Left lung (tissue), 10 donors: Measurements from ENCODE around the gene PCDHA9. TPM values are rescaled to one million over a fixed set of nuclear protein-coding genes. Genes with fewer than 3 reads are reported as not detected.
A peak's percentile ranks its signal among the peaks of the same experiment; 100 is the strongest.
"Not testable (repeated sequence)": the region's sequence is repeated elsewhere in the genome, so short reads cannot be mapped to it uniquely, and the experiment has no call there.

ENCODE experiments used
- ATAC-seq: fragments of 200-7000 bp; cut with Tn5 transposase; one replicate; pipeline ENCODE4 v1.9.1; 2020; ENCODE audit warnings: moderate library complexity
- DNase-seq, 4 donors: peaks; one replicate each; pipeline ENCODE4 v3.0.0-alpha.2; 2013 to 2020
- H3K27ac ChIP-seq, 2 donors: fragments of 200-600 bp; sonication (generic) in 1 of 2; one replicate each; pipeline versions ENCODE4 v1.5.0 to v1.8.0; 2020 to 2021
- H3K27me3 ChIP-seq, 2 donors: fragments of 200-600 bp; sonication (generic) in 1 of 2; one replicate each; pipeline versions ENCODE4 v1.5.0 to v1.8.0; 2020 to 2021
- H3K36me3 ChIP-seq, 2 donors: fragments of 200-600 bp; sonication (generic) in 1 of 2; one replicate each; pipeline versions ENCODE4 v1.5.0 to v1.8.0; 2020 to 2021
- H3K4me1 ChIP-seq, 2 donors: fragments of 200-600 bp; one replicate each; pipeline ENCODE4 v1.8.0; 2021
- H3K4me3 ChIP-seq, 2 donors: fragments of 200-600 bp; sonication (generic) in 1 of 2; one replicate each; pipeline versions ENCODE4 v1.5.0 to v1.8.0; 2020 to 2021; ENCODE audit warnings: mild to moderate bottlenecking in 1 of 2
- H3K9me3 ChIP-seq, 2 donors: fragments of 200-600 bp; sonication (generic) in 1 of 2; one replicate each; pipeline versions ENCODE4 v1.5.0 to v1.8.0; 2020 to 2021
- CTCF ChIP-seq, 2 donors: fragments of 200-600 bp; sonication (generic) in 1 of 2; IDR thresholded peaks; one replicate each; pipeline versions ENCODE4 v1.5.0 to v1.8.0; 2021; ENCODE audit warnings: antibody characterized with exemption in 2 of 2
- intact Hi-C, 2 donors: fragments of 100-400 bp; cut with DNase I; formaldehyde crosslinking; loops; one replicate each; pipeline versions ENCODE4 v1.11.2 to v1.14.2; 2022
- polyA plus RNA-seq, 6 donors: library from polyadenylated mRNA; unstranded; fragments of 120-200 nt; gene quantifications; one replicate each; pipeline ENCODE4 v1.2.1, GENCODE V29; 2013; ENCODE audit not compliant: insufficient read length in 6 of 6
- total RNA-seq, 2 donors: library from RNA; stranded (reverse); fragmentation: NEBNext Ultra II Directional; extraction: Animal tissue kit (Norgen Biotek cat#: 25700); gene quantifications; one replicate each; pipeline ENCODE4 v1.2.1, GENCODE V29; 2021
- donor health status: DM: no; HTN: yes; CAD: no.
- donor health status: DM: no; HTN: no; CAD: no.

PCDHA9 gene
- total and polyA plus RNA-seq, 8 donors = 0.03 to 0.20 (median 0.06) TPM; not detected in 1

DNA sequence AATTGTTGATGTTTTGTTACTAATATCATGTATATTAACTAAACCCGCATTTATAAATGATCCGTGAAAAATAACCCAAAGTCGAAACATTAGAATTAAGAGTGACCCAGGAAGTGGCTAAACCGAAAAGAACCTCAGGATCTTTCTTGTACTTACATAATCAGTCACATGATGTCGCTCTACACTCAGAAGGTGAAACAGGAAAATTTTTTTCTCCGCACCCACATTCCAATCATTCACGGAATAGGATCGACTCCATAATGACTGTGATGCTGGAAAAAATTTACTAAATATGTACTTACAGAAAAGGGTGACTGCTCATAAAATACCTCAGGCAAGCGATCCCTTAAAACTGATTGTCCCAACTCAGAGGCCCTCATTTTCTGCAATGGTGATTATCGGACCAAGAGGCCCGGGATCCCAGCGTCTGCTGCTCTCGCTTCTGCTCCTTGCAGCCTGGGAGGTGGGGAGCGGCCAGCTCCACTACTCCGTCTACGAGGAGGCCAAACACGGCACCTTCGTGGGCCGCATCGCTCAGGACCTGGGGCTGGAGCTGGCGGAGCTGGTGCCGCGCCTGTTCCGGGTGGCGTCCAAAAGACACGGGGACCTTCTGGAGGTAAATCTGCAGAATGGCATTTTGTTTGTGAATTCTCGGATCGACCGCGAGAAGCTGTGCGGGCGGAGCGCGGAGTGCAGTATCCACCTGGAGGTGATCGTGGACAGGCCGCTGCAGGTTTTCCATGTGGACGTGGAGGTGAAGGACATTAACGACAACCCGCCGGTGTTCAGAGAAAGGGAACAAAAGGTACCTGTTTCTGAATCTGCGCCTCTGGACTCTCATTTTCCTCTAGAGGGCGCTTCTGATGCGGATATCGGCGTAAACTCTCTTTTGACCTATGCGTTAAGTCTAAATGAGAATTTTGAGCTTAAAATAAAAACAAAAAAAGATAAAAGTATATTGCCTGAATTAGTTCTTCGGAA lies 27.2 kb downstream of the PCDHA9 start, which contains the start of gene PCDHA12:
Gene PCDHA12, plus strand, starts transcription at position 224 of the 981 bp plus-strand sequence. Its CDS starts 165 bp downstream, at position 389.
- Histone ChIP-seq H3K27me3 (peaks cover 22 to 91% of the 10 kb centered on the region in 2 donors), H3K4me3 (peak within 1 kb of the TSS in 1 of 2 donors; percentile 4), H3K9me3 (peaks cover 0 to 45% of the 10 kb centered on the region in 2 donors), H3K4me1 (no peaks in the 10 kb centered on the region), H3K36me3 (no peaks in the 10 kb centered on the region), H3K27ac (peak within 1 kb of the TSS in 1 of 2 donors; percentile 58)
- intact Hi-C loops = no loop called here
- TF ChIP-seq CTCF (IDR thresholded peaks at IDR 0.05) = peak in 1 of 2 donors; percentile 9
- no peak for DNase-seq
- peak; percentile 89 for ATAC-seq

GRCh38 chr5:140876541-140877261 lies 28.5 kb downstream of the PCDHA9 start:
- H3K27ac ChIP-seq, H3K36me3 ChIP-seq, H3K4me1 ChIP-seq, ATAC-seq, H3K4me3 ChIP-seq, intact Hi-C loops: not testable (repeated sequence)
- Histone ChIP-seq H3K27me3 (peaks cover 22 to 91% of the 10 kb centered on the region in 2 donors), H3K9me3 (peaks cover 0 to 33% of the 10 kb centered on the region in 2 donors)
- peak in 1 of 4 donors; percentile 72 for DNase-seq

- TF ChIP-seq CTCF (IDR thresholded peaks at IDR 0.05) = no peak
- ATAC-seq (no peak), DNase-seq (no peak)
- no peaks in the 10 kb centered on the region for H3K4me1 ChIP-seq
- no peaks in the 10 kb centered on the region for H3K36me3 ChIP-seq
- H3K4me3 ChIP-seq = no peak overlapping the region
- intact Hi-C loops = no loop called here
- peaks cover 0 to 28% of the 10 kb centered on the region in 2 donors for H3K9me3 ChIP-seq
- H3K27ac ChIP-seq = no peak overlapping the region
- H3K27me3 ChIP-seq = peaks cover 22 to 91% of the 10 kb centered on the region in 2 donors
Observed at GRCh38 chr5:140877262-140877581, 29.0 kb downstream of the PCDHA9 start.

DNA sequence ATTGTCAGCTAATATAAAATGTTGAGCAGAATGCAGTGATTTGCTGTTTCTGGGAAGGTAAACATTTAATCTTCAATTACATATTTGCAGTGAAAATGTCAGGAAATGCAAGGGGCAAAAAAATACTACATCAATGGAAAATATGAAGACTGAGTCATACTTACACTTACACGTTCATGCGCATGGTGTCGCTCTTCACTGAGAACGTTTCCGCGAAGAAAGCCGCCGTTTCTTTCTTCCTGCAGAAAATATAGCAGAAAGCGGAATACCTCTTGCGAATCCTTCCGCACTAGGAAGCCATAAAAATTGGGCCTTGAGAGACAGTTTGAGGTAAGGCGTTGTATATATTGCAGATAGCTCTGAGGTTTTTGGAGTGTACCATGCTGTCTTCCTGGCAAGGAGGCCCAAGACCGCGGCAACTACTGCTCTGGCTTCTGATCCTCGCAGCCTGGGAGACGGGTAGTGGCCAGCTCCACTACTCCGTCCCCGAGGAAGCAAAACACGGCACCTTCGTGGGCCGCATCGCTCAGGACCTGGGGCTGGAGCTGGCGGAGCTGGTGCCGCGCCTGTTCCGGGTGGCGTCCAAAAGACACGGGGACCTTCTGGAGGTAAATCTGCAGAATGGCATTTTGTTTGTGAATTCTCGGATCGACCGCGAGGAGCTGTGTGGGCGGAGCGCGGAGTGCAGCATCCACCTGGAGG lies 33.9 kb downstream of the PCDHA9 start, which contains the start of gene PCDHA13:
Gene PCDHA13, plus strand, starts transcription at position 236 of the 702 bp plus-strand sequence. Its CDS starts 145 bp downstream, at position 381.
- Histone ChIP-seq H3K27ac (no peak within 1 kb of the TSS), H3K9me3 (peaks cover 0 to 30% of the 10 kb centered on the region in 2 donors), H3K27me3 (peaks cover 3 to 68% of the 10 kb centered on the region in 2 donors), H3K4me1 (no peaks in the 10 kb centered on the region), H3K4me3 (peak within 1 kb of the TSS in 1 of 2 donors; percentile 26), H3K36me3 (no peaks in the 10 kb centered on the region)
- peak in 1 of 2 donors; percentile 16 for TF ChIP-seq CTCF (IDR thresholded peaks at IDR 0.05)
- DNase-seq = peak in 2 of 4 donors; percentile 4 to 27
- intact Hi-C loops = loop anchor here in 1 of 2 donors (10.0 kb wide), 1 partner anchor 163 kb away; no protein-coding TSS in a partner anchor
- ATAC-seq = peak; percentile 92

GRCh38 chr5:140882591-140882899 lies 34.4 kb downstream of the PCDHA9 start:
- DNase-seq (peak in 1 of 4 donors; percentile 2), ATAC-seq (peak; percentile 82)
- Histone ChIP-seq H3K4me1 (no peaks in the 10 kb centered on the region), H3K4me3 (peak overlapping the region in 1 of 2 donors; percentile 26), H3K9me3 (peaks cover 0 to 25% of the 10 kb centered on the region in 2 donors), H3K27me3 (peaks cover 3 to 62% of the 10 kb centered on the region in 2 donors), H3K36me3 (no peaks in the 10 kb centered on the region), H3K27ac (no peak overlapping the region)
- intact Hi-C loops = loop anchor here in 1 of 2 donors (10.0 kb wide), 1 partner anchor 162 kb away; no protein-coding TSS in a partner anchor
- TF ChIP-seq CTCF (IDR thresholded peaks at IDR 0.05) = no peak
